IMR-90 (cell line): Measurements from ENCODE around the gene PEA15. TPM values are rescaled to one million over a fixed set of nuclear protein-coding genes. Genes with fewer than 3 reads are reported as not detected.
A peak's percentile ranks its signal among the peaks of the same experiment; 100 is the strongest.

Source experiments
- ATAC-seq: fragments of 200-7000 bp; cut with Tn5 transposase; 2 replicates; pipeline ENCODE4 v1.9.1; 2020; ENCODE audit warnings: low read depth, mild to moderate bottlenecking, moderate library complexity
- BruUV-seq: library from RNA; stranded (reverse); fragments of 400-500 nt; replicated peaks from 2 replicates; lab custom pipeline; 2021; lab: Mats Ljungman, UMichigan
- CTCF ChIA-PET: fragments of 300-600 bp; formaldehyde crosslinking; extraction: SDS; loops from one replicate; lab custom pipeline; 2021; ENCODE audit warnings: antibody characterized with exemption; lab: Yijun Ruan, JAX
- POLR2A ChIA-PET: fragments of 300-600 bp; sonication (Branson Sonifier 250); formaldehyde crosslinking; loops from one replicate; lab custom pipeline; 2022; ENCODE audit warnings: antibody characterized with exemption; ENCODE audit not compliant: unreplicated experiment; lab: Charles Lee
- DNase-seq: peaks from one replicate; pipeline ENCODE4 v3.0.0; 2013
- H2AFZ ChIP-seq: replicated peaks from 2 replicates; pipeline ENCODE3; 2013; ENCODE audit warnings: low read length, mild to moderate bottlenecking; ENCODE audit not compliant: poor library complexity
- H2AK5ac ChIP-seq: 2 replicates; pipeline ENCODE4 v1.6.1; 2013; ENCODE audit warnings: low read depth, low read length, inconsistent platforms
- H2AK9ac ChIP-seq: replicated peaks from 2 replicates; pipeline ENCODE3; 2013; ENCODE audit warnings: mild to moderate bottlenecking, low read depth, low read length, moderate library complexity; ENCODE audit not compliant: poor library complexity
- H2BK120ac ChIP-seq: 2 replicates; pipeline ENCODE4 v1.6.1; 2013; ENCODE audit warnings: low read depth, low read length, inconsistent platforms
- H2BK15ac ChIP-seq: 3 replicates; pipeline ENCODE4 v1.6.1; 2013; ENCODE audit warnings: low read depth, low read length, inconsistent platforms
- H2BK20ac ChIP-seq: 2 replicates; pipeline ENCODE4 v1.6.1; 2013; ENCODE audit warnings: low read depth, mild to moderate bottlenecking, inconsistent platforms, low read length, moderate library complexity
- H2BK5ac ChIP-seq: 2 replicates; pipeline ENCODE4 v1.6.1; 2013; ENCODE audit warnings: mild to moderate bottlenecking, low read depth, low read length, inconsistent platforms; ENCODE audit not compliant: poor library complexity, severe bottlenecking
- H3K14ac ChIP-seq: replicated peaks from 2 replicates; pipeline ENCODE4 v1.6.1; 2013; ENCODE audit warnings: low read depth, low read length, inconsistent platforms
- H3K18ac ChIP-seq: 2 replicates; pipeline ENCODE4 v1.6.1; 2013; ENCODE audit warnings: low read depth, low read length, control low read depth
- H3K23ac ChIP-seq: 2 replicates; pipeline ENCODE4 v1.6.1; 2013; ENCODE audit warnings: low read depth, low read length, inconsistent platforms
- H3K27ac ChIP-seq: 2 replicates; pipeline ENCODE4 v1.5.1; 2013; ENCODE audit warnings: mild to moderate bottlenecking, control low read depth, low read length; ENCODE audit not compliant: insufficient read depth
- H3K27me3 ChIP-seq: 2 replicates; pipeline ENCODE4 v1.6.1; 2013; ENCODE audit warnings: low read length; ENCODE audit not compliant: control insufficient read depth, insufficient read depth
- H3K36me3 ChIP-seq: 2 replicates; pipeline ENCODE4 v1.6.1; 2013; ENCODE audit warnings: low read length, mixed read lengths; ENCODE audit not compliant: control insufficient read depth, insufficient read depth
- H3K4ac ChIP-seq: 2 replicates; pipeline ENCODE4 v1.6.1; 2013; ENCODE audit warnings: low read depth, low read length, inconsistent platforms
- H3K4me1 ChIP-seq: 2 replicates; pipeline ENCODE4 v1.6.1; 2013; ENCODE audit warnings: low read length, mixed read lengths; ENCODE audit not compliant: control insufficient read depth, insufficient read depth
- H3K4me2 ChIP-seq: 2 replicates; pipeline ENCODE4 v1.6.1; 2013; ENCODE audit warnings: low read depth, mild to moderate bottlenecking, control low read depth, low read length, moderate library complexity
- H3K4me3 ChIP-seq: 2 replicates; pipeline ENCODE4 v1.5.1; 2013; ENCODE audit warnings: low read depth, mild to moderate bottlenecking, control low read depth, low read length, moderate library complexity; ENCODE audit not compliant: insufficient read depth
- H3K56ac ChIP-seq: 2 replicates; pipeline ENCODE4 v1.6.1; 2013; ENCODE audit warnings: low read length, inconsistent platforms; ENCODE audit not compliant: insufficient read depth; ENCODE audit errors: extremely low read depth
- H3K79me1 ChIP-seq, 2 experiments: 2 replicates each; pipeline ENCODE4 v1.6.1; 2013; ENCODE audit warnings: low read length in 2 of 2, inconsistent platforms in 1 of 2, low read depth in 1 of 2
- H3K9ac ChIP-seq: 2 replicates; pipeline ENCODE4 v1.6.1; 2013; ENCODE audit warnings: low read depth, low read length, control low read depth
- H3K9me1 ChIP-seq: 2 replicates; pipeline ENCODE4 v1.6.1; 2013; ENCODE audit warnings: low read length, inconsistent platforms; ENCODE audit not compliant: insufficient read depth
- H3K9me3 ChIP-seq: 2 replicates; pipeline ENCODE4 v1.6.1; 2013; ENCODE audit warnings: low read length; ENCODE audit not compliant: control insufficient read depth, insufficient read depth
- H4K20me1 ChIP-seq: 2 replicates; pipeline ENCODE4 v1.6.1; 2013; ENCODE audit warnings: low read length, inconsistent platforms; ENCODE audit not compliant: insufficient read depth
- H4K5ac ChIP-seq: 2 replicates; pipeline ENCODE4 v1.6.1; 2013; ENCODE audit warnings: mild to moderate bottlenecking, low read depth, low read length, control low read depth
- H4K8ac ChIP-seq, 2 experiments: 2 replicates each; pipeline ENCODE4 v1.6.1; 2013; ENCODE audit warnings: low read depth in 2 of 2, low read length in 2 of 2, control low read depth in 1 of 2, inconsistent platforms in 1 of 2
- H4K91ac ChIP-seq: 2 replicates; pipeline ENCODE4 v1.6.1; 2013; ENCODE audit warnings: low read depth, low read length, inconsistent platforms; ENCODE audit not compliant: insufficient read depth
- BHLHE40 ChIP-seq: fragments of 150-350 bp; IDR thresholded peaks from 2 replicates; pipeline ENCODE4 v1.6.1; 2016; ENCODE audit warnings: mild to moderate bottlenecking, low read depth, low read length
- CHD1 ChIP-seq: IDR thresholded peaks from 2 replicates; pipeline ENCODE4 v1.6.1; 2012; ENCODE audit warnings: low read depth, low read length, improper control_type of control experiment
- CTCF ChIP-seq: conservative IDR thresholded peaks from 2 replicates; pipeline ENCODE4 v1.5.1; 2012; ENCODE audit warnings: mild to moderate bottlenecking, low read depth, low read length, improper control_type of control experiment
- MAFK ChIP-seq: IDR thresholded peaks from 2 replicates; pipeline ENCODE4 v1.6.1; 2012; ENCODE audit warnings: low read depth, low read length, improper control_type of control experiment
- MAZ ChIP-seq: IDR thresholded peaks from 2 replicates; pipeline ENCODE4 v1.6.1; 2012; ENCODE audit warnings: low read depth, mild to moderate bottlenecking, low read length, improper control_type of control experiment, moderate library complexity, borderline replicate concordance
- NFE2L2 ChIP-seq: fragments of 150-350 bp; IDR thresholded peaks from 2 replicates; pipeline ENCODE4 v1.6.1; 2016; ENCODE audit warnings: low read depth, mild to moderate bottlenecking, low read length
- POLR2A ChIP-seq: IDR thresholded peaks from 2 replicates; pipeline ENCODE4 v1.6.1; 2012; ENCODE audit warnings: mild to moderate bottlenecking, low read depth, low read length
- SMC3 ChIP-seq: fragments of 150-350 bp; IDR thresholded peaks from 2 replicates; pipeline ENCODE4 v1.6.1; 2016; ENCODE audit warnings: low read depth, mild to moderate bottlenecking, antibody characterized with exemption, low read length, moderate library complexity
- USF2 ChIP-seq: fragments of 150-350 bp; IDR thresholded peaks from 2 replicates; pipeline ENCODE4 v1.6.1; 2017; ENCODE audit warnings: mild to moderate bottlenecking, antibody characterized with exemption, low read length, low read depth
- WGBS, 2 experiments: methylation state at CpG; one replicate each; pipeline versions ENCODE4 v1.1.5 to v1.1.7; 2013; ENCODE audit warnings: missing lambda C conversion rate in 2 of 2; ENCODE audit not compliant: insufficient read length in 1 of 2; ENCODE audit errors: extremely low coverage in 2 of 2; 5-methylcytosine and 5-hydroxymethylcytosine counted together
- dilution Hi-C: fragments of 300-500 bp; cut with HindIII; formaldehyde crosslinking; loops from one replicate; pipeline ENCODE4 v1.14.3; 2018; ENCODE audit warnings: low sequenced_read_pairs; ENCODE audit not compliant: unreplicated experiment
- in situ Hi-C: fragments of 300-500 bp; cut with MboI; formaldehyde crosslinking; loops from 3 replicates; pipeline ENCODE4 v1.14.3; 2019; ENCODE audit warnings: low sequenced_read_pairs, inconsistent platforms, mixed read lengths
- intact Hi-C: fragments of 100-400 bp; cut with micrococcal nuclease; formaldehyde crosslinking; loops from 2 replicates; pipeline ENCODE4 v1.10.0; 2022
- polyA plus RNA-seq, 3 experiments: library from polyadenylated mRNA; depleted of rRNA; stranded (reverse); fragments of >200 nt; gene quantifications; 2 replicates each; pipeline ENCODE4 v1.2.3, GENCODE V29; 2012; ENCODE audit warnings: low replicate concordance in 1 of 3
- total RNA-seq: library from RNA; depleted of rRNA; stranded (reverse); fragments of >200 nt; gene quantifications from 2 replicates; pipeline ENCODE4 v1.2.3, GENCODE V29; 2012

Gene PEA15
- total and polyA plus RNA-seq, 2 of the 4 experiments (the other 2 are of a cell fraction) = 296 to 754 TPM

- TF ChIP-seq USF2 (no peak), NFE2L2 (no peak), POLR2A (peak; percentile 73), SMC3 (no peak), BHLHE40 (no peak)
Measured at GRCh38 chr1:160205242-160206035, at the start of gene PEA15 (continued).

GRCh38 chr1:160156361-160156760 is 48.8 kb upstream of the PEA15 start:
- no peaks in the 10 kb centered on the region for H4K20me1 ChIP-seq
- intact Hi-C loops = no loop called here
- no peak overlapping the region for H3K27ac ChIP-seq
- no peak overlapping the region for H2AK9ac ChIP-seq
- 60% methylated on average over 1 of the region's 5 CpGs; no CpG with 5 or more reads in 1 of the 2 experiments for WGBS, 2 experiments
- H3K56ac ChIP-seq = no peak overlapping the region
- H4K8ac ChIP-seq = no peak overlapping the region
- H4K5ac ChIP-seq = no peak overlapping the region
- no peak overlapping the region for H3K9ac ChIP-seq
- no peak overlapping the region for H2BK120ac ChIP-seq
- no peaks in the 10 kb centered on the region for H3K9me1 ChIP-seq
- H3K4me1 ChIP-seq = no peaks in the 10 kb centered on the region
- no peak for TF ChIP-seq MAFK
- TF ChIP-seq MAZ = no peak
- no peak for TF ChIP-seq CTCF
- TF ChIP-seq BHLHE40 = no peak
- TF ChIP-seq CHD1 = no peak
- H3K23ac ChIP-seq = no peak overlapping the region
- ChIA-PET CTCF (interaction anchor here (0.6 kb wide), 1 partner anchor 53 kb away, joined by 3 read pairs; no protein-coding TSS in a partner anchor), POLR2A (no interaction called here)
- no peak overlapping the region for H2BK20ac ChIP-seq
- no peak for ATAC-seq
- no peak overlapping the region for H3K14ac ChIP-seq
- BruUV-seq = no TSS peak
- dilution Hi-C loops = no loop called here
- H3K36me3 ChIP-seq = no peaks in the 10 kb centered on the region
- H3K79me1 ChIP-seq = no peaks in the 10 kb centered on the region
- H2BK15ac ChIP-seq = no peak overlapping the region
- H3K18ac ChIP-seq = no peak overlapping the region
- DNase-seq = no peak
- no peak overlapping the region for H2AK5ac ChIP-seq
- H2AFZ ChIP-seq = no peak overlapping the region
- no peak overlapping the region for H3K4me3 ChIP-seq
- no peak overlapping the region for H3K4ac ChIP-seq
- H2BK5ac ChIP-seq = no peak overlapping the region
- in situ Hi-C loops = no loop called here
- peaks cover 35% of the 10 kb centered on the region for H3K27me3 ChIP-seq
- H4K91ac ChIP-seq = no peak overlapping the region
- H3K4me2 ChIP-seq = no peak overlapping the region
- H3K9me3 ChIP-seq = no peaks in the 10 kb centered on the region
